Spleen (tissue), 11 donors: ENCODE data around the gene PLBD2. TPM values are rescaled to one million over a fixed set of nuclear protein-coding genes. Genes with fewer than 3 reads are reported as not detected.

Experiments used
- DNase-seq: peaks from one replicate; pipeline ENCODE4 v3.0.0-alpha.2; 2020
- H3K27ac ChIP-seq, 8 donors: fragments of 200-600 bp; sonication (generic) in 7 of 8; 1 replicate in 4 of 8; 2 replicates in 4 of 8; pipeline versions ENCODE4 v1.5.0 to v1.8.0; 2016 to 2021; ENCODE audit warnings: inconsistent platforms in 4 of 8, mild to moderate bottlenecking in 4 of 8, moderate library complexity in 1 of 8
- H3K27me3 ChIP-seq, 7 donors: fragments of 200-600 bp; sonication (generic) in 6 of 7; replicated peaks in 1 of 7; 1 replicate in 4 of 7; 2 replicates in 3 of 7; pipeline versions ENCODE4 v1.5.0 to v1.8.0; 2016 to 2021; ENCODE audit warnings: inconsistent platforms in 3 of 7, mild to moderate bottlenecking in 1 of 7
- H3K36me3 ChIP-seq, 6 donors: fragments of 200-600 bp; sonication (generic) in 5 of 6; 1 replicate in 4 of 6; 2 replicates in 2 of 6; pipeline versions ENCODE4 v1.5.0 to v1.8.0; 2016 to 2021; ENCODE audit warnings: inconsistent platforms in 2 of 6
- H3K4me1 ChIP-seq, 6 donors: fragments of 200-600 bp; sonication (generic) in 5 of 6; 1 replicate in 3 of 6; 2 replicates in 3 of 6; pipeline versions ENCODE4 v1.5.0 to v1.8.0; 2016 to 2021; ENCODE audit warnings: inconsistent platforms in 3 of 6
- H3K4me3 ChIP-seq, 8 donors: fragments of 200-600 bp; sonication (generic) in 7 of 8; 1 replicate in 4 of 8; 2 replicates in 4 of 8; pipeline versions ENCODE4 v1.5.0 to v1.8.0; 2016 to 2021; ENCODE audit warnings: inconsistent platforms in 4 of 8, mild to moderate bottlenecking in 4 of 8, moderate library complexity in 2 of 8
- H3K9me3 ChIP-seq, 8 donors: fragments of 200-600 bp; sonication (generic) in 7 of 8; 1 replicate in 4 of 8; 2 replicates in 4 of 8; pipeline versions ENCODE4 v1.5.0 to v1.8.0; 2016 to 2021; ENCODE audit warnings: inconsistent platforms in 4 of 8
- POLR2A ChIP-seq, 3 donors: fragments of 450-650 bp; IDR thresholded peaks; one replicate each; pipeline ENCODE4 v1.5.1; 2017; ENCODE audit warnings: antibody characterized with exemption in 3 of 3, mild to moderate bottlenecking in 1 of 3
- POLR2AphosphoS5 ChIP-seq, 3 donors: sonication (generic); formaldehyde crosslinking; IDR thresholded peaks; one replicate each; pipeline ENCODE4 v1.5.1; 2017; ENCODE audit warnings: antibody characterized with exemption in 3 of 3
- WGBS, 5 donors: extraction: QIAGEN DNeasy Blood & Tissue Kit in 3 of 5; methylation state at CpG; one replicate each; pipeline versions ENCODE4 v1.1.5 to v1.1.7; 2013 to 2018; 5-methylcytosine and 5-hydroxymethylcytosine counted together
- intact Hi-C: fragments of 100-400 bp; cut with DNase I; formaldehyde crosslinking; loops from one replicate; pipeline ENCODE4 v1.15.0; 2023; ENCODE audit warnings: low total_unique reads
- polyA plus RNA-seq, 3 donors: library from polyadenylated mRNA; stranded (reverse); fragments of 200-250 nt; gene quantifications; one replicate each; pipeline ENCODE4 v1.2.1, GENCODE V29; 2013
- total RNA-seq, 7 donors: library from RNA; depleted of rRNA in 3 of 7; stranded (reverse); fragments of >200 nt in 3 of 7; fragmentation: NEBNext Ultra II Directional in 4 of 7; extraction: Animal tissue kit (Norgen Biotek cat#: 25700) in 4 of 7; gene quantifications; one replicate each; pipeline versions ENCODE4 v1.1.0 to v1.2.1, GENCODE V29; 2016 to 2021
- TF ChIP-seq, protein P1 (sequence below), 11 experiments: fragments of 200-600 bp in 7 of 11; fragments of 450-650 bp in 4 of 11; sonication (generic) in 4 of 11; IDR thresholded peaks in 8 of 11; conservative IDR thresholded peaks in 3 of 11; 1 replicate in 7 of 11; 2 replicates in 4 of 11; pipeline versions ENCODE4 v1.4.0 to v1.8.0; 2016 to 2021; ENCODE audit warnings: antibody characterized with exemption in 11 of 11, inconsistent platforms in 4 of 11, mild to moderate bottlenecking in 1 of 11
- donor health status: healthy with polysubstance abuse.
- donor health status: DM: no; HTN: no; CAD: no; lungs with moderate emphysema.
- donor health status: DM: no; HTN: no; CAD: no.
- donor health status: Bipolar disorder and iron deficiency.
- donor health status: healthy.
- donor health status: DM: no; HTN: no; CAD: no.
- donor health status: DM: yes; HTN: yes; CAD: no.

Gene PLBD2
- total and polyA plus RNA-seq, 10 donors: 4.2 to 38.8 (median 29.2) TPM

DNA sequence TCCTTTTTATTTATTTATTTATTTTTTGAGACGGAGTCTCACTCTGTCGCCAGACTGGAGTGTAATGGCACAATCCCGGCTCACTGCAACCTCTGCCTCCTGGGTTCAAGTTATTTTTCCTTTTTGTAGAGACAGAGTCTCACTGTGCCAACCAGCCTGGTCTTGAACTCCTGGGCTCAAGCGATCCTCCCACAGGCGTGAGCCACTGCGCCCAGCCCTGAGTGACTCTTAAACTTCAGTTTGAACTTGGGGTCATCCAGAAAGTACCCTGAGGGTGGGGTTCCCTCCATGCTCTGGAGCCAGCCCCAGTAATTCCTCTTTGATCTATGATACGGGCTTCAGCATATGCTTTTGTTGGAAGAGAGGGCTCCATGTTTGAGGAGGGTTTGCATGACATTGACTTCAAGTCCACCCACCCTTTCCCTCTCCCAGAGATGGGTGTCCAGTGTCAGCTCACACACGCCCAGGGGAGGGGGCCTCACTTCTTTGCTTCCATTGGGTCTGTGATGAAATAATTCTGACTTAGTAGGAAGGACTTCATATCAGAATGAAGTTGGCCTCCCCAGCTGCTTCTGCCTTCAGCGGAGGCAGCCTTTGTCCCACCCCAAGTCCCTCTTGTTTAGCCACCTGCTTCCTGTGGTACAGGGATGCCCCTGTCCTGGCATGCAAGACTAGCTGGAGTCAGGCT, 33.4 kb downstream of the PLBD2 start:
- 90 to 95% (median 91%) methylated on average over 9 of the region's 9 CpGs for WGBS, 5 donors
- Histone ChIP-seq H3K4me3 (no peak overlapping the region), H3K27ac (no peak overlapping the region), H3K27me3 (no peaks in the 10 kb centered on the region), H3K4me1 (no peaks in the 10 kb centered on the region), H3K9me3 (peaks cover 0 to 4% (median 0%) of the 10 kb centered on the region in 8 donors), H3K36me3 (peaks cover 0 to 49% (median 27%) of the 10 kb centered on the region in 6 donors)
- TF ChIP-seq, protein P1, sequence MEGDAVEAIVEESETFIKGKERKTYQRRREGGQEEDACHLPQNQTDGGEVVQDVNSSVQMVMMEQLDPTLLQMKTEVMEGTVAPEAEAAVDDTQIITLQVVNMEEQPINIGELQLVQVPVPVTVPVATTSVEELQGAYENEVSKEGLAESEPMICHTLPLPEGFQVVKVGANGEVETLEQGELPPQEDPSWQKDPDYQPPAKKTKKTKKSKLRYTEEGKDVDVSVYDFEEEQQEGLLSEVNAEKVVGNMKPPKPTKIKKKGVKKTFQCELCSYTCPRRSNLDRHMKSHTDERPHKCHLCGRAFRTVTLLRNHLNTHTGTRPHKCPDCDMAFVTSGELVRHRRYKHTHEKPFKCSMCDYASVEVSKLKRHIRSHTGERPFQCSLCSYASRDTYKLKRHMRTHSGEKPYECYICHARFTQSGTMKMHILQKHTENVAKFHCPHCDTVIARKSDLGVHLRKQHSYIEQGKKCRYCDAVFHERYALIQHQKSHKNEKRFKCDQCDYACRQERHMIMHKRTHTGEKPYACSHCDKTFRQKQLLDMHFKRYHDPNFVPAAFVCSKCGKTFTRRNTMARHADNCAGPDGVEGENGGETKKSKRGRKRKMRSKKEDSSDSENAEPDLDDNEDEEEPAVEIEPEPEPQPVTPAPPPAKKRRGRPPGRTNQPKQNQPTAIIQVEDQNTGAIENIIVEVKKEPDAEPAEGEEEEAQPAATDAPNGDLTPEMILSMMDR (IDR thresholded peaks at IDR 0.05 in 8 of 11, conservative IDR thresholded peaks at IDR 0.05 in 3 of 11): no peak
- TF ChIP-seq POLR2A (IDR thresholded peaks at IDR 0.05): no peak
- TF ChIP-seq POLR2AphosphoS5 (IDR thresholded peaks at IDR 0.05): no peak
- no peak for DNase-seq
- intact Hi-C loops: no loop called here

DNA sequence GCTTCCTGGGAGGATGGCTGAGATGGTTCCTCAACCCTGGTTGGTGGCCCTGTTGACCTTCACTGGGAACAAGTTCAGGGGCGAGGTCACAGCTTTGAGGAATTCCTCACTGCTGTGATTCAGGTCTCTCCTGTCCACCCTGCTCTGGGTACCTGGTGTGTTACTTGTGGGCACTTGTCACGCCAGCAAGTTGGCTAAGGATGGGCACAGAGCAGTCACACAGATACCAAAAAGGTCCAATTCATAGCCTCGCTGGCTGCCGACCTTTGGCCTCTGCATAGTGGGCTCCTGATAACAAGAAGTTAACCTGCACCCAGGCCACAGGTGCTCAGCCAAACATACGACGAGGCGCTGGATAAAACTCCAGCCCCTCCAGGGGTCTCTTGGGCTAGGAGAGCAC, 34.1 kb downstream of the PLBD2 start:
- peaks cover 0 to 42% (median 21%) of the 10 kb centered on the region in 6 donors for H3K36me3 ChIP-seq
- H3K4me3 ChIP-seq: no peak overlapping the region
- 82 to 96% (median 90%) methylated on average over 7 of the region's 7 CpGs for WGBS, 5 donors
- intact Hi-C loops: no loop called here
- peaks cover 0 to 4% (median 0%) of the 10 kb centered on the region in 8 donors for H3K9me3 ChIP-seq
- peaks cover 0 to 2% (median 0%) of the 10 kb centered on the region in 7 donors for H3K27me3 ChIP-seq
- TF ChIP-seq POLR2AphosphoS5 (IDR thresholded peaks at IDR 0.05): no peak
- TF ChIP-seq, protein P1 (IDR thresholded peaks at IDR 0.05 in 8 of 11, conservative IDR thresholded peaks at IDR 0.05 in 3 of 11): no peak
- TF ChIP-seq POLR2A (IDR thresholded peaks at IDR 0.05): no peak
- no peak for DNase-seq
- H3K27ac ChIP-seq: no peak overlapping the region
- H3K4me1 ChIP-seq: no peaks in the 10 kb centered on the region

DNA sequence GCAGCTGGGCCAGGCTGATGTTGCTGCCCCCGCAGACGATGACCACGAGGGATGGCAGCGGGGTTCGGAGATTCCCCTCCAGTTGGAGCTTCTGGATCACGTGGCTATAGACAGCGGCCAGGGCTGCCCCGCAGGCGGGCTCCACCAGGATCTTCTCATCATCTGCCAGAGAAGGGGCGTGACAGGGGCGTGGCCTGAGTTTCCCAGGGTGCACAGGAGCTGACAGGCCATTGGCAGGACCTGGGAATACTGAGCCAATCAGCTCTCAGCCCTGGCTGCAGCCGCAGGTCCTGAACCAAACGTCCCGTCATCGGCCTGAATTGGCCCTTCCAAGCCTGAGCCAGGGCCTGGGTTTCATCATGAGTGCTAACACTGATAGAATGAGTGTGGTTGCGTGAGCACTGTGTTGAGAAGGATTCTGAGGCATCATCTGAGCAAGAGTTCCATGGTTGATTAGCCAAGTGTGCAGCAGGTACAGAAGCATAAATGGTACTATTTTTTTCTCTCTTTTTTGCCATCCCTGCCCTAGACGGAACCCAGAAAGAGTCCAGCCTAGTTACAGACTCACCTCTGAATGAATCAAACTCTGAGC, 34.7 kb downstream of the PLBD2 start:
- Histone ChIP-seq H3K36me3 (peaks cover 0 to 36% (median 18%) of the 10 kb centered on the region in 6 donors), H3K9me3 (peaks cover 0 to 4% (median 0%) of the 10 kb centered on the region in 8 donors), H3K4me3 (no peak overlapping the region), H3K4me1 (no peaks in the 10 kb centered on the region), H3K27ac (no peak overlapping the region), H3K27me3 (peaks cover 0 to 8% (median 0%) of the 10 kb centered on the region in 7 donors)
- intact Hi-C loops: no loop called here
- no peak for DNase-seq
- TF ChIP-seq POLR2AphosphoS5 (IDR thresholded peaks at IDR 0.05) (peak in 2 of 3 donors; percentile 10 to 43), POLR2A (IDR thresholded peaks at IDR 0.05) (no peak)
- TF ChIP-seq, protein P1 (IDR thresholded peaks at IDR 0.05 in 8 of 11, conservative IDR thresholded peaks at IDR 0.05 in 3 of 11): no peak
- WGBS, 5 donors: 81 to 88% (median 82%) methylated on average over 13 to 17 of the region's 17 CpGs

DNA sequence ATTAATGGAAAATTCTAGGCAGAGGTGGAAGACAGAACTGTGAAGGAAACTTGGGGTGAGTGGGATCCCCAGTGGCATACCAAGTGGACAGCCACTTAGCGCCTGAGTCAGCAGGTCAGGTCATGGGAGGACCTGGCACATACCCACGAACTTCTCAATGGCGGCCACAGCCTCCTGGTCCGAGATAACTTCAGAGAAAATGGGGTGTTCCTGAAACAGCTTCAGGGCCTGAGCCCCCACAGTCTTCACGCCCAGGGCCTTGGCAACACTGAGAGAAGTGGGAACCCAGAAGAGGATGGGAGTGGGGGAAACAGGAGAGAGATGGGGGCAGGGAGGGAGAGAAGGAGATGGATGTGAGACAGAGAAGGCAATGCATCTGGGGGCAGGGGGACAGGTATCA, 35.4 kb downstream of the PLBD2 start:
- Histone ChIP-seq H3K27ac (no peak overlapping the region), H3K4me3 (no peak overlapping the region), H3K9me3 (peaks cover 0 to 4% (median 0%) of the 10 kb centered on the region in 8 donors), H3K27me3 (peaks cover 0 to 14% (median 1%) of the 10 kb centered on the region in 7 donors), H3K4me1 (no peaks in the 10 kb centered on the region), H3K36me3 (peaks cover 0 to 30% (median 11%) of the 10 kb centered on the region in 6 donors)
- TF ChIP-seq, protein P1 (IDR thresholded peaks at IDR 0.05 in 8 of 11, conservative IDR thresholded peaks at IDR 0.05 in 3 of 11): no peak
- TF ChIP-seq POLR2A (IDR thresholded peaks at IDR 0.05): no peak
- no peak for TF ChIP-seq POLR2AphosphoS5 (IDR thresholded peaks at IDR 0.05)
- no peak for DNase-seq
- intact Hi-C loops: no loop called here
- WGBS, 5 donors: 83 to 95% (median 87%) methylated on average over 5 of the region's 5 CpGs
